ENCODE results near the gene FRS2. TPM values are rescaled to one million over a fixed set of nuclear protein-coding genes. Genes with fewer than 3 reads are reported as not detected.

FRS2 gene
- total RNA-seq, 1 experiment from 2014 or later: 35.0 TPM

- intact Hi-C loops (cut with micrococcal nuclease): no loop called here
- DNase-seq (no peak), ATAC-seq (no peak)
- Histone ChIP-seq H3K9ac (ENCODE audit: low read length) (no peak overlapping the region), H3K4me2 (ENCODE audit: low read length) (no peak overlapping the region), H3K79me2 (ENCODE audit: low read length) (no peaks in the 10 kb centered on the region), H3K4me3 (ENCODE audit: low read length) (no peak overlapping the region), H3K27ac (ENCODE audit: low read length) (no peak overlapping the region), H3K4me1 (ENCODE audit: insufficient read depth, low read length) (no peaks in the 10 kb centered on the region), H2AFZ (ENCODE audit: low read length) (no peak overlapping the region), H3K9me3 (ENCODE audit: low read length) (no peaks in the 10 kb centered on the region), H4K20me1 (ENCODE audit: low read length) (no peaks in the 10 kb centered on the region), H3F3A (ENCODE audit: low read length, unreplicated experiment) (no peaks in the 10 kb centered on the region), H3K27me3 (ENCODE audit: low read length) (no peaks in the 10 kb centered on the region), H3K9me2 (replicated peaks; ENCODE audit: low read length) (no peaks in the 10 kb centered on the region), H3K36me3 (ENCODE audit: low read depth, low read length) (peaks cover 6% of the 10 kb centered on the region; the same call in 1 of the 2 replicates)
- ChIA-PET CTCF (no interaction called here), POLR2A (ENCODE audit: unreplicated experiment) (no interaction called here)
- BruUV-seq (replicated peaks): no TSS peak
- TF ChIP-seq EZH2phosphoT487 (IDR thresholded peaks at IDR 0.05; ENCODE audit: borderline replicate concordance, low read length): no peak
- no peak for TF ChIP-seq CTCF (conservative IDR thresholded peaks at IDR 0.05; ENCODE audit: low read depth, low read length)
- no peak for TF ChIP-seq EZH2 (IDR thresholded peaks at IDR 0.05; ENCODE audit: low read length, unreplicated experiment)
Observed at GRCh38 chr12:69546693-69547438, 76.7 kb downstream of the FRS2 start.

GRCh38 chr12:69548687-69549086 is 78.5 kb downstream of the FRS2 start:
- no peaks in the 10 kb centered on the region for H3K9me3 ChIP-seq (ENCODE audit: low read length)
- DNase-seq (no peak), ATAC-seq (no peak)
- H3K4me1 ChIP-seq (ENCODE audit: insufficient read depth, low read length): peaks cover 4% of the 10 kb centered on the region
- no peak for TF ChIP-seq CTCF (conservative IDR thresholded peaks at IDR 0.05; ENCODE audit: low read depth, low read length)
- TF ChIP-seq EZH2 (IDR thresholded peaks at IDR 0.05; ENCODE audit: low read length, unreplicated experiment): no peak
- no peak for TF ChIP-seq EZH2phosphoT487 (IDR thresholded peaks at IDR 0.05; ENCODE audit: borderline replicate concordance, low read length)
- intact Hi-C loops (cut with micrococcal nuclease): no loop called here
- ChIA-PET CTCF (no interaction called here), POLR2A (ENCODE audit: unreplicated experiment) (interaction anchor here (0.7 kb wide), 1 partner anchor 17 kb away, joined by 3 read pairs; no protein-coding TSS in a partner anchor)
- no peaks in the 10 kb centered on the region for H3K9me2 ChIP-seq (replicated peaks; ENCODE audit: low read length)
- no peak overlapping the region for H3K27ac ChIP-seq (ENCODE audit: low read length)
- H3K27me3 ChIP-seq (ENCODE audit: low read length): no peaks in the 10 kb centered on the region
- BruUV-seq (replicated peaks): no TSS peak
- no peak overlapping the region for H3K4me3 ChIP-seq (ENCODE audit: low read length)
- no peaks in the 10 kb centered on the region for H3F3A ChIP-seq (ENCODE audit: low read length, unreplicated experiment)
- H4K20me1 ChIP-seq (ENCODE audit: low read length): no peaks in the 10 kb centered on the region
- H3K4me2 ChIP-seq (ENCODE audit: low read length): no peak overlapping the region
- H2AFZ ChIP-seq (ENCODE audit: low read length): no peak overlapping the region
- peaks cover 3% of the 10 kb centered on the region; the same call in 1 of the 2 replicates for H3K36me3 ChIP-seq (ENCODE audit: low read depth, low read length)
- H3K9ac ChIP-seq (ENCODE audit: low read length): no peak overlapping the region
- no peaks in the 10 kb centered on the region for H3K79me2 ChIP-seq (ENCODE audit: low read length)

Data from PC-3 (cell line).